NT2/D1 (cell line): Measurements from ENCODE around the gene ICAM3.

Experiments
- SUZ12 ChIP-seq: IDR thresholded peaks from 2 replicates; pipeline ENCODE4 v1.6.1; 2011; ENCODE audit not compliant: insufficient read length, insufficient read depth; ENCODE audit errors: extremely low read depth
- YY1 ChIP-seq: IDR thresholded peaks from 2 replicates; pipeline ENCODE4 v1.6.1; 2011; ENCODE audit not compliant: insufficient read length, insufficient read depth
- ZNF274 ChIP-seq: IDR thresholded peaks from 2 replicates; pipeline ENCODE4 v1.6.1; 2011; ENCODE audit warnings: mild to moderate bottlenecking, low read depth, low read length

- TF ChIP-seq ZNF274 (no peak), SUZ12 (no peak), YY1 (no peak)
These were observed 47.7 kb downstream of the ICAM3 start for GRCh38 chr19:10291554-10292205.
